HG03039 (cell line): ENCODE measurements around the gene DNPEP.

Experiments
- ATAC-seq: cut with Tn5 transposase; IDR thresholded peaks from one replicate; pipeline ENCODE4 v1.9.1; 2021; ENCODE audit warnings: mild to moderate bottlenecking, moderate library complexity; ENCODE audit not compliant: unreplicated experiment

Gene DNPEP

DNA sequence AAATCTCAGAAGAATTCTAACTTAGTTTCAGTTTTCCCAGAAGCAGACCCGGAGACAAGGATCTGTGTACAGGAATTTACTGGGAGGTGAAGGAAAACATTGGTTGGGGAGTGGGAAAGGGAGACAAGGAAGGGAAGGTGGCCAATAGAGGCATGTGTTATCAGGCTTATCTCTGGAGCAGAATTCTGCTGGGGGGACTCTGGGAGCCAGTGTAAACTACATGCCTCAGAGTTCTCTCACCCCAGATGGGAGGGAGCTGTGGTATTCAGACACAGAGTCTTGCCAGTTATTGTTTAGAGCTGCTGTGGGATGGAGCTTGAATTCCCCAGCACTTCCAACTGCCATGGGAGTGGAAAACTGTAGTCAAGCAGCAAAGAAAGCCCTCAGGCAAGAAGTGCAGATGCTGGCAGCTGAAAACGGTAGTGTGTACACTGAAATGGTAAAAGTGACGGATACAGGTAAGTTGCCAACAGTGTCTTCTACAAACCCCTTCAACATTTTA lies 19.0 kb downstream of the DNPEP start:
- ATAC-seq: no peak

DNA sequence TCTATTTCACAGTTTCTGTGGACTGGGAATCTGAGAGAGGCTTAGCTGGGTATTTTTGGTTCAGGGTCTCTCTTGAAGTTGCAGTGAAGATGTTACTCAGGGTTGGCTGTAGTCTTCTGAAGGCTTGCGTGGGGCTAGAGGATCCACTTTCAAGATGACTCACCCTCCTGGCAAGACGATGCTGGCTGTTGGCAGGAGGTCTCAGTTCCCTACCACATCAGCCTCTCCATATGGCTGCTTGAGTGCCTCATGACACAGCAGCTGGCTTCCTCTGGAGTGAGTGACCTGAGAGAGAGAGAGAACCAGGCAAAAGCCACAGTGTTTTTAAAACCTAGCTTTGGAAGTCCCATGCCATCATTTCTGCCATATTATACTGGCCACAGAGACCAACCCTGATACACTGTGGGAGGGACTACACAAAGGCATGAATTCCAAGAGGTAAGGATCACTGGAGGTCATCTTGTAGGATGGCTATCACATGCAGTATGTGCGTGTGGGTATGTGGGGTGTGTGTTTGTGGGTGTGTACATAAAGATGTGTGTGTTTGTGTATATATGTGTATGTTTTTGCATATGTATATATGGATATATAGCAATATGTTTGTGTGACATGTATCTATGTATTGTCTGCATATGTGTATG lies 25.1 kb downstream of the DNPEP start:
- peak; percentile 70 for ATAC-seq

DNA sequence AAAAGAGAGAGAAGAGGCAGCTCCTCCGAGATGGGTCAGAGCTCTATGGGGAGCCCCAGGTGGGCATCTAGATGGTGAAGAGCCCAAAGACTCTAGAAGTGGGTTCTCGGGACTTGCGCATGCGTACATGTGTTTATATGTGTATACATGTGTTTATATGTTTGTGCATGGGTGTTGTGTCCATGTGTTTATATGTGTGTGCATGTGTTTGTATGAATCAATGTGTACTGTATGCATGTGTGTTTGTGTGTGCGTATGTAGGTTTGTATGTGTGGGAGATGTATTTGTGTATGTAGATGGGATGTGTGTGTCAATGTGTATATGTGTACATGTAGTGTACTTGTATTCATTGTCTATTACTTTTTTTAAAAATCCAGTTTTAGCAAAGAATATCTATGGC lies 25.6 kb downstream of the DNPEP start:
- ATAC-seq: no peak

DNA sequence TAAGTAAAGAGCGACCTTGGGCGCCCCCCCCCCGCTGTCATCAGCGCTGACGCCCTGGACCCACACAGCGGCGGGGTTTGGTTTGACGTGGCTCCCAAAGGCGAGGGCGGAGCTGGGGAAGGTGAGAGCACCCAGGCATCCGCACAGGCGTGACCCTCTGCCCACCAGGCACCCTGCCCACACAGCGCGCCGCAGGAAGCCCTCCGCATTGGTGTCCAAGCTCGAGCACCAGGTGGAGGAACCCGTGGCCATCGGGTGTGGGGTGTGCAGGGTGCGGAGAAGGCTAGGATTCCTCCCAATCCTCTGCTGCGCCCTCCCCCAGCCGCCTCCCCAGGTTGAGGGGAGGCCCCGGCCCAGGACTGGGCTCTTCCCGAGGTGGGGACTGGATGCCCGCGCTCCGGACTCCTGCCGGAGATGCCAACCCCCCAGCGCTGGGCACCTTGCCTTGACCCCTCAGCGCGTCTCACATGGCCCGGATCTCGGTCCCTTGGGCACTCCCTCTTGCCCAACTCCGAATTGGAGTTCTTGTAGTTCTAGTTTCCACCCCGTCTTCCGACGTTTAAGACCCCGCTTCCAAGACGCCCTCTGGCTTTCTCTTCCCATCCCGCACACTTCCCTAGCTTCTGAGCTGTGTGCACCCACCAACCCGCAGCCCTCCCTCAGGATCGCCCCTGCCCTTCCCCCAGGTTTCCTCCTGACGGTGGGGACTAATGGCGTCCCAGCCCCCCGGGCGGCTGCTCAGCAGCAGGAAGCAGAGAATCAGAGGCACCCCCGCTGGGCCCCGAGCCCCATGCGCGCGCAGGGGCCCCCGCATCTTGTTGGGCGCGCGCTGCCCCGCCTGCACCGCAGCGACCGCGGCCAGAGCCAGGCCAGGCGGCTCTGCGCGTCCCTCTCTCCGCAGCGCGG lies 29.3 kb downstream of the DNPEP start:
- no peak for ATAC-seq

DNA sequence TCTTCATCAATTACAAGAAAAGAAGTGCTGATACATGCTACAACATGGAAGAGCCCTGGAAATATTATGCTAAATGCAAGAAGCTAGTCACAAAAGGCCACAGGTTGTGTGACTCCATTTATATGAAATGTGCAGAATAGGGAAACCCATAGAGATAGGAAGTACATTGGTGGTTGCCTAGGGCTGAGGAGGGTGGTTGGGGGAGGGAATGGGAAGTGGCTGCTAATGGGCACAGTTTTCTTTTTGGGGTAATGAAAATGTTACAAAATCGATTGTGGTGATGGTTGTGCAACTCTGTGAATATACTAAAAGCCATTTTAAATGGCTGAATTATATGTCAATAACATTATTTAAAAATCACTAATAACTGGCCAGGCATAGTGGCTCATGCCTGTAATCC lies 30.9 kb downstream of the DNPEP start:
- no peak for ATAC-seq

DNA sequence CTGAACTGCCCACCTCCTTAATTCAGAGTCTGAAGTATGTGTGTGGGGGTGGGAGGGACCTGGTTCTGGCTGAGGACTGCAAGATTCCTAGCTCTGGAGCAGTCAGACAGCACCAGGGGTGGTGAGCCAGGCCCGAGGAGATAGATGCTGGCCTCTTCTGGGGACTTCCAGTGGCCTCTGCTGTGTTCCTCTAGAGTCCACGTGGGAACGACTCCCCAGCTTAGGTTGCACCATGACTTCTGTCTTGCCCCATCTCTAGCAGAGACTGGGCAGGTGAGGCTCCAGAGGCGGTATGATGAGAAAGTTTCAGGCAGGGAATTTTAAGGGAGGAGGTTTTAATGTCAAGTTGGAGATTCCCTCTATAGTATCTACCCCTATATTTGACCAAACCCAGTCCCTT lies 33.1 kb downstream of the DNPEP start:
- no peak for ATAC-seq

DNA sequence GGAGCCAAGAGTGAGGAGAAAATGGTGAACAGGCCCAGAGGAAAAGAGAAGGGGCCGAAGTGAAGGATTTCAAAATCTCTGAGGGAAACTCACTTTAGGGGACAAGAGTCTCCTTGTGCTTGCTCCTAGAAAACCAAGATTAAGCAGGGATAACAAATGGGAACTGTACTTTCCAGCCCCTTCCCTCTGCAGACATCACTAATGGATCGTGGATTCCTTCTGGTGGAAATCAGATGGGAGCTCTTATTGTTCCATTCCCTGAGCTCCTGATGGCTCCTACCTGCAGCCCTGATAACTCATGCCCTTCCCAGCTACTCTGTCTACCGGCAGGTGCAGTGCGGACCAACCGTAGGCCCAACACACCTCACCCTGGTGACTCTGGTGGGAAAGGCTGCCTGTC lies 34.6 kb downstream of the DNPEP start:
- ATAC-seq: no peak

DNA sequence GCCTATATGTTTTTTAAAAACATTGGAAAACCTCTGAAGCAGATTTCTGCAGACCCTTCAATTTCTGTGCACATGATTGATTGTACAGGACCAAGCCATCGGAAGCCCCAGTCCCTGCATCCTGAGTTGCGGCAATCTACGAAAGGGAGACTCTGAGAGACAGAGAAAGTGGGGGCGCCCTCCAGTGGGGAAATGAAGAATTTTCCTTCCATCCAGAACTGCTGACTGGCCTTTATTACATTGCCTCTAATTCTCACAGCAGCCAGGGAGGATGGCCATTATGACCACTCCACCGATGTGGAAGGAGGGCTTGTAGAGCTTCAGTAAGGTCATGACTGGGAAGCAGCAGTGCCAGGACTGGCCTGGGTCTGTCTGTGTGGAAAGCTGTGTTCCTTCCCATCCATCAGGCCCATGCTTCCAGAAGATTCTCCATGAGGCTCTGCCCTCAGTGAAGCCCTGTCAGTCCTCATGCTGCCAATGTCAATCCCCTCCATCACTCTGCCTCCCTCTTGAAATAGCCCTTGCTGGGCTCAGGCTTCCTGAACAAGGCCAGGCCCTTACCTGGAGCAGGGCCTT lies 35.2 kb downstream of the DNPEP start:
- no peak for ATAC-seq

DNA sequence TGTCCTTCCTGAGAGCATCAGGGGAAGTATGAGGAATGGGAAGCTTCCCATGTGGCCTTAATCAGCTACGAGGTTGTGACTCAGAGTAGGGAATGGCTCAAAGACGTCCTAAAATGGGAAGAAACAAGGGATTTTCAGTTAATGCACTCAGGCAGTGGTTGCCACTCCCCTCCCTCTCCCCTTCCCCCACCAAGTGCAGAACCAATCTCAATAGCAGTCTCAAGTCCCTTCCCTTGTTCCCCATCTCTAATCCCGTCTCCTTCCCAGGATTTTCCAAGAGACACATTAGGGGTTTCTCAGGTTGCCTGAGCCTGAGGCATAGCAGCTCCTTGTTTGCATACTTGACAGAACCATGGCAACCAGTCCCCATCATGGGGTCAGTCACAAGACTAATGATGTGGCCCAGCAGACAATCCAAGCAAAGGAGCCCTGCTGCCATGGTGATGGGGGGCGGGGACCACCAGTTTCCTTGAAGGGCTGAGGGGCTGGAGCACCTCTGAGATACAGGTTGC lies 36.9 kb downstream of the DNPEP start:
- ATAC-seq: no peak

DNA sequence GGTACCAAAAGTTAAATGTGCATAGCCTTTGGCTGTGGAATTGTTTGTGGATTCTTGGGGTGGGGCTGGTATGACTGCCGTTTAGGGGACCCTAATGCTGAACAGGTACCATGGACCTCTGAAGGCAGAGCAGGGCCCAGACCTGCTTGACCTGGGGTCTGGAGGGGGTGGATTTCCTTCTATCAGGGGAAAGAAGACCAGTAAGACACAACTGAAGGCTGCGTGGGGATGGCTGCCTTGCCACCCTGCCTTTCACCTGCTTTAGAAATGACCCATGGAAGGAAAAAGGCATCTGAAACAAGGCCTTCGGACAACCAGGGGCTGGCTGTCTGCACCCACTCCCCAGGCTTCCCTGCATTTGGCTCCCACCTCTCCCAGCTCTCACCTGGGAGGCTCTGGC lies 37.5 kb downstream of the DNPEP start:
- no peak for ATAC-seq

DNA sequence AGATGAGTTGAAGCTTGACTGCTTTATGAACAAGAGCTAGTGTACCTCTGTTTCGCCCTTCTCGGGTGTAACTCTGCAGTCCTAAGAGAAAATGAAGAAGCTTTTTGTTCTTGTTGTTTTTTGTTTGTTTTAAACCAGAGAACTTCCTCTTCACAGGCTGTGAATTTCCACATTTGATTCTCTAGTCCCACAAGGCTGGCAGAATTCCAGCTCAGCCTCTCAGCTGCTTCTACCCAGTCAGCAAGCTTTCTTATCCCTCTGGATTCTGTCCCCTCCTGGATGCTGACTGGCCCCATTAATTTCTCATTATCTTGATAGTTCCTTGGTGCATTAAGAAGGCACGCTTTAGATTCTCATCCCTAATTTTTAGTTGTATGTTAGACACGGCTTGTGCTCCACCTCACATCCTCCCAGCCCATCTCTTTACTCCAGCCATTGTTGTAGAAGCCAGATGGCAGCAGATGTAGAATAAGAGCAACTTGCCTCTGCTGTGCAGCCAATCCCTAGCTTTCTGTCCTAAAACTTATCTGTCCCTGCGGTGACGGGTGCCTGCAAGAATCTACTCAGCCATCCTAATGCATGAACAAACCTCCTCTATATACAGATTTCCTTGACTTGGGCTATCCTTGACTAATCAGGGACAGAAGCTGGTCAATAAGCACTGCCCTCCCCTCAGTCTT lies 42.8 kb downstream of the DNPEP start:
- ATAC-seq: no peak

DNA sequence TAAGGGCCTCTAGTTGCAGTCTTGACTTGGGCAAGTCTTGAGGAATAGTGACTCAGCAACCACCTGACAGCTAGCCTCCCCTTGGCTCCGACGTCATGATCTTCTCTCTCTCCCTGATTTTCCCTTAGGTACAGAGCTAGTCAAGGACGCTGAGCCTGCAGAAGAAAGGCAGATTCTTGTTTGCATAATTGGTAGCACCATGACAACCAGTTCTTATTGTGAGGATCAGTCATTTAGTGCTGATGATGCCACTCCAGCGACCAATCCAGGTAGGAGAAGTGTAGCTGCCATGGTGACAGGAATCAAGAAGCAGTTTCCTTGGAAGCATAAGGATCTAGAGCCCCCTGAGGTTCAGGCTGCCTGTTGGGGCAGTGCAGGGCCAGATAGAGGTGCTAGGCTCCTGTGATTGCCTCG lies 52.3 kb downstream of the DNPEP start:
- no peak for ATAC-seq

DNA sequence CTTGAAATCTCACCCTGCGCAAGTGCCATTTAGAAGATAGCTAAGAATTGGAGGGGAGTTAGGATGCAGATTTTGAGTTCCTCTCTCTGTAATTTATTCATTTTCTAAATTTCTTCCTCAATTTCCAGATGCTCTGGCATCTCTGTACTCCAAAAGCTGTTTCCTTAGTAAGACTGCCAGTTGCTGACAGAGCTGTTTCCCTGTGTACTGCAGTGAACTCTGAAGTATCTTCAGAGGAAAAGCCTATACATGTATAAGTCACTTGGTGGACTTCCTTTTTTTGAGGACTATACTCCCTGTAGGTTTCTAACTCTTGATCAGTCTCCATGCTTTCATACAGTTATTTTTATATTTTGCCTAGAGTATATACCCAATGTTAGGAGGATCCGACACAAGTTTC lies 53.6 kb downstream of the DNPEP start:
- no peak for ATAC-seq

DNA sequence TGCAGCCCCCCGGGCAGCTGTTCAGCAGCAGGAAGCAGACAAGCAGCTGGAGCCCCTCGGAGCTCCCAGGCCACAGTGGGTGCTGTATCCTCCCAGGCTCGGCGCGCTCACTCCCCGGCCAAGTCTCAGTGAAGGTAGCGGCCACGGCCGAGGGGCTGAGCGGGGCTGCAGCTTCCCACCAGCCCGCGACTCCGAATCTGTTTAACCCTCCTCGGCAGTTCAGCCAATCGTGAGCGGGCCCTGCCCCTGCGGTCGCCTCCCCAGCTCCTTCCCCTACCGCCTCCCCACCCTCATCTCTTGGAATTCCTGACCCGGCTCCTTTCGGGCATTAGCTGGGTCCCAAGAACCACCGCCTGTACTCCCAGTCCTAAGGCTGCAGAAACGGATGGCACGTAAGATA lies 55.2 kb downstream of the DNPEP start, which contains the start of gene RESP18:
RESP18 (minus strand) TSS at position 203 of the 400 bp plus-strand sequence.
- no peak for ATAC-seq

DNA sequence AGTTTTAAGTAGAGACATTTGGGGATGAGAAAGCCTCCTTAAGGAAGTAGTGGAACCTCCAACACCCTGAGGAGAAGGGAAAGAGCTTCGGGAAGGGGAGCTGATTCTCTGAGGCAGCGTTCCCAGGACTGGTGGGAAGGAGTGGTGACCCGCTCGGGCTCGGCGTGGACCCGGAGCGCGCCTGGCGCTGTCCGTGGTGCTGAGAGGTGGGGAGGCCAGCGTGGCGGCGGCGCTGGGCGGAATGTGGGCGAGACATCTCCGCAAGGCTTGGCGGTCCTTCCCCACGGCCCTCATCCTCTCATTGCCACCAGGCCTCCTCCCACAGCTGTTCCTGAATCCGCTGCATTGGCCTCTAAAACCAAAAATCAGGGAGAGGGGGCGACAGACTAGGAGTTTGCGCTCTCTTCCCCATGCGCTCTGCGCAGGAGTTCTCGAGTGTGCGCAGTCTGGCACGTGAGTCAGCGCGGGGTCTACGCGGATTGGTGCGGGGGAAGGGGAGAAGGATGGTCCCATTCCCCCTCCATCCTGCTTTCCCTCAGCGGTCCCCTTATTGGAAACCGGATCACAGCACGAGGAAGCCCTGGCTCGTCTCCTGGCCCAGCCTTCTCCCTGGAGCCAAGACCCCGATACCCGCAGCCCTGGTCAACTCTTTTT lies 56.0 kb downstream of the DNPEP start:
- no peak for ATAC-seq

DNA sequence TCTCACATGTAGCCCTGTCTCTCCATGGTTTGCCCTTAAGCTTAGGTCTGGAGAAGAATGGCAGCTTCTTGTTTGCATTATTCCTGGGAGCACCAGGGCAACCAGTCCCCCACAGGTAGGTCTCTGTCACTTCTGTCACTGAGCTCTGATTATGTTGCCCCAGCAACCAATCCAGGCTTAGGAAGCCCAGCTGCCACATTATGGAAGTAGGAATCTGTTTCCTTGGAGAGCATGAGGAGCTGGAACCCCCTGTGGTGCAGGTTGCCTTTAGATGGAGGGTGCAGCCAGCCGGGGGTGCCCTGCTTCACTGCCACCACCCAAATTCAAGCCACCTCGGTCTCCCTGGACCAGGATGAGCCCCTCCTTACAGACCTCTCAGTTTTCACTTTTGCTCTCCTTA lies 60.0 kb downstream of the DNPEP start:
- no peak for ATAC-seq

DNA sequence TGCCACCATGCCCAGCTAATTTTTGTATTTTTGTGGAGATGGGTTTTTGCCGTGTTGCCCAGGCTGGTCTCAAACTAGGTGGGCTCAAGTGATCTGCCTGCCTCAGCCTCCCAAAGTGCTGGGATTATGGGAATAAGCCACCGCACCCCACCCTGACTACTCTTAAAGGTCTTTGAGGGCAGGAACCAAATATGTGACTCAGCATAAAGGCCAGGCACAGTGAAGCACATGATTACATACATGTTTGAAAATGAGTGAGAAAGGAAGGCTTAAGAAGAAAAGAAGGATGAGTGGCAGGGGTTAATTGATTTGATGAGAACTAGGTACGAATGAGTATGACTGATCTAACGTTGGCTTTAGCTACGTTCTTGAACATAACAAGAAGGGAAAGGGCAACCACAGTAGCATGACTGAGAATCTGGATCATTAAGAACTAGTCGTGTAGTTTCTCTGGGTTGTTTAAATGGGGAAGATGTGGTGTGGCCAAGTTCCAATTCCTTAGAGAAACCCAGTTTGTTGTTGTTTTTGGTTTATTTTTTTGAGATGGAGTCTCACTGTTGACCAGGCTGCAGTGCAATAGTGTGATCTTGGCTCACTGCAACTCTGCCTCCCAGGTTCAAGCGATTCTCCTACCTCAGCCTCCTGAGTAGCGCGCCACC lies 61.9 kb downstream of the DNPEP start:
- no peak for ATAC-seq

DNA sequence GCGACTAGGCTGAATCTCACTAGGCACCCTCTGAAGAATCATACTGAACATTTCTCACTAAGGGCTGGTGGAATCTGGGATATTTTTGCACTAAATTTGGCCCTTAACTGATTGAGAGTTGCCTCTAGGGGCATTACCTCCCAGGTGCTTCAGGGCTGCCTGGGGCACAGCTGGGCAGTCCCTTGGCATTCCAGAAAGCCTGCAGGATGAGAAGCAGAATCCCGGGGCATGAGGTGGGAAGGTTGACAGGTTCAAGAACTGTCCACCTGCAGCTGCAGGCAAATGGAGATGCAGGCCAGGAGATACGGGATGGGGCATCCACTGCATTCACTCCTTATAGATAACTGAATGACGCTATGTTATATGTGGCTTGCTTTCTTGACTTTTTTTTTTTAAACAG lies 62.6 kb downstream of the DNPEP start:
- no peak for ATAC-seq

DNA sequence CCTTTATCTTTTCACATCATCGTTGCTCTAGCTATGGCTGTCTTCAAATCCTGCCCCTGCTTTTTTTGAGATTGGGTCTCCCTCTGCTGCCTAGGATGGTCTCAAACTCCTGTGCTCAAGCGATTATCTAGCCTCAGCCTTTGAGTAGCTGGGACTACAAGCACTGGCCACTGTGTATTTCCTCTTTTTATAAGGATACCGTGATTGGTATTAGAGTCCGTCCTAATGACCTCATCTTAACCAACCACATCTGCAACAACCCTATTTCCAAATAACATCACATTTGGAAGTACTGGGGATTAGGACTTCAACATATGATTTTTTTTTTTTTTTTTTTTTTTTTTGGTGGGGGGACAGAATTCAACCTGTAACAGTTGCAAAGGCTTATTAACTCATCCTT lies 64.3 kb downstream of the DNPEP start:
- ATAC-seq: no peak
